ENCODE results near the gene ALPL.

ALPL gene

DNA sequence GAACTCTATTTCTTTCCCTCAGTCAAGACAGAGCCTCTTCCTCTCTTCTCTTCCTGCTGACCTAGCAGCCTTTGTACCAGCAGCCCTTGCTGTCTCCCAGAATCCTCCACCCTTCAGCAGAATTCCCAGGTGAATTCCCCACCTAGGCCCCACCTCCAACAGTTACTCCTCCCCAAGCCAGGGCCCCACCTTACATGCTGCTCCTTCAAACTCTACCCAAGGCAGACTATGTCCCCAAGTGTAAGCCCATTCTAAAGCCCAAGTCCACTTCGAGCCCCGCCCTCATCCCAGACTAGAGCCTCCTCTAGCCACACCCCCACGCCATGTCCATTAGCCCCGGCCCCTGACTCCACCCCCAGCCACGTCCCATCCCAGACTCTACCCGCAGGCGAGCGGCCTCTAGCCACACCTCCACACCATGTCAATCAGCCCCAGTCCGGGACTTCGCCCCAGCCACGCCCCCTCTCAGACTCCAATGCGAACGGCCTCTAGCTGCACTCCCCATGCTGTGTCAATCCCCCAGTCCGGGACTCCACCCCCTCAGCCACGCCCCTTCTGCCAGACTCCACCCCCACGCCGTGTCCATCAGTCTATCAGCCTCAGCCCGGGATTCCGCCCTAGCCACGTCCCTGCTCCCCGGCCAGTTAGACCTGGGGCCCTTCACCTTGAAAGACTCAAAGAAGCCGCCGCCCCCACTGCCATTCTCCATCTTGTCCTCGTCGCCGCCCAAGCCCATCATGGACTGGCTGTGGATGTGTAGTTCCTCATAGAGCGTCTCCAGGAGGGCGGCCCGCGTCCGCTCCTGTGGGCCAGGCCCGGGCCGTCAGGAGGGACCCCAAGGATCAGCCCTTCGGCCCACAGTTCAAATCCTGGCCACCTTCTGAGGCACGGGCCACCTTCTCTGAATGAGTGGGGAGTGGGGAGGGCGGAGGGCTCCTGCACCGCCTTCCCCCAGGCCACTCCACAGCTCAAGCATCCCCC, 98.6 kb downstream of the ALPL start:
- no peak overlapping the region for H3K4me3 ChIP-seq (ENCODE audit: low read depth, low read length)
- peak; percentile 33 for DNase-seq (ENCODE audit: low read depth)

DNA sequence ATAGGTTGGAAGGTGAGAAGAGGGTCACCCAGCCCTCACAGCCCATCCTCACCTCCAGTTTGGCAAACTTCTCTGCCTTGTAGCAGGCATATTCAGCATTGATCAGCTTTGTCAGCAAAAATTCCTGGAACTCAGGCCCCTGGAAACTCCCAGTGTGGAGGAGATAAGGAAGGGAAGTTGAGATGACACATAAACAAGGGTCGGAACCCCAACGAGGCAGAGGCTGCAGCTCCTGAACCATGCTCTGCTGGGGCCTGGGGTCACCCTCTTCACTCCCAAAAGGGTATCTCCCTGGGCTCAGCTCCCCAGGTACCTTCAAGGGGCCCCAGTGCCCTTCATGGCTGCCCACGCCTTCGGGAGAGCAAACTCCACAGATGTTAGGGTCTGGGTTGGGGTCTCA, 99.6 kb downstream of the ALPL start:
- H3K4me3 ChIP-seq (ENCODE audit: low read depth, low read length), result no peak overlapping the region
- no peak for DNase-seq (ENCODE audit: low read depth)

DNA sequence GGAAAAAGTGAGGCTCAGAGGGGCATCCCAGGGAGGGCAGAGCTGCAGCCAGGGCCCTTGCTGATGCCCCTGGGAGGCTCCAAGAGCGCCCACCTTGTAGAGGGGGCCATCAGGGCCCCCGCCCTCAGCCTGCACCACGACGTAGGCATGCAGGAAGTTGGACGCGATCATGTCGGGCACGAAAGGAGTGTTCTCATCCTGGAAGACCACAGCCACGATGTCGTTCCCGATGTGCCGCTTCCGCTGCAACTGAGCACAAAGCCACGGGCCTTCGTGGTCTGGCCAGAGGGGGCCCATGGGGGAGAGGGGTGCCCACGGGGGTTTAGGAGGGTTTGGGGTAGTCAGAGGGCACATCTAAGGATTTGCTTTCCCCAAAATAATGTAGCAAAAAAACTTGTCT, 100.8 kb downstream of the ALPL start:
- H3K4me3 ChIP-seq (ENCODE audit: low read depth, low read length), result no peak overlapping the region
- no peak for DNase-seq (ENCODE audit: low read depth)

DNA sequence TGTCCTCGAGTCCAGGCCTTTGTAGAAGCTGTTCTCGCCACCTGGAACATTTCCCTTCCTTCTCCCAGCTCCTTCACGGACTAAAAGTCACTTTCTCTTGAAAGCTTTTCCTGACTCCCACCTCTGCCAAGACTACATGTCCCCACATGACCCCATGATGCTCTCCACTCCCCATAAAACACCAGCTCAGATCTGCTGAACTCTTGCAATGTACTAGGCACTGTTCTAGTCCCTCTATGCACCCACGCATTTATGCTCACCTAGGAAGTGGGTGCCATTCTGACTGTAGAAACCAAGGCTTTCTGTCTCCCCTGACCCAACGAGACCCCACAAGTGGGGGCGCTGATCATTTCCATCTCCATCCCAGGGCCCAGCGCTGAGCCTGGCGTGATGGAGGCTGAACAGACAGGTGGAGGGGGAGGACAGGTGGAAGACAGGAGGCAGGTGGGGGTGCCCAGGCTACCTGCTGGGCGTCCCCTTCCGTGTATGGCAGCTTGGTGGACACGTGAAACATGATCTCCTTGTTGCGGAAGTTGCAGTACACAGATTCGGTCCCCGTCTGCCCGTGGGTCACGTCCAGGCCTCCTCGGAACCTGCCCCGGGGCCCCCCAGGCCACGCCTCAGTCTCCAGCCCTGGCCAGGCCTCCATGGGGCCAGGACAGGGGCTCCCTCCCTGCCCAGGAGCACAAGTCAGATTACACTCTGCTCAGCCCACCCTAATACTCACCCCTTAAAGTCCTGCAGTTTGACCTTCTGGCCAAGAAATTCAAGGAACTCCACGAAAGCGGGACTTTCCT, 102.0 kb downstream of the ALPL start:
- no peak for DNase-seq (ENCODE audit: low read depth)

DNA sequence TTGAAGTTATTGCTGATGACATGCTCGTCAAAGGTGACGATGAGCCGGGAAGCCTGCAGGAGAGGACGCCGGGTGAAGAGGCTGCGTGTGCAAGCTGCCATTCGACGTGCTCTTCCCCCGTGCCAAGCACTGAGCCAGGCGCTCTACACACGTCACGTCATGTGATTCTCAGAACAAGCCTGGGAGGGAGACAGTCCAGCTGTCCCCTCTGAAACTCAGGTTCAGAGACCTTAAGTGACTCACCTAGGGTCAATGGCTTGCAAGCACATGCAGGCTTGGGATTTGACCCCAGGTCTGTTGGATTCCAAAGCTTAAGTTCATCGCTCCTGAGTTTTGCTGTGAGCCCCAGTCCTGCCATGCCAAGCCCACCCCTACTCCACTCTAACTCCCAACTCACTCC, 102.8 kb downstream of the ALPL start:
- H3K4me3 ChIP-seq (ENCODE audit: low read depth, low read length), result no peak overlapping the region

More for the DNA sequence above, 102.0 kb downstream of the ALPL start:
- no peak overlapping the region for H3K4me3 ChIP-seq (ENCODE audit: low read depth, low read length)

DNA sequence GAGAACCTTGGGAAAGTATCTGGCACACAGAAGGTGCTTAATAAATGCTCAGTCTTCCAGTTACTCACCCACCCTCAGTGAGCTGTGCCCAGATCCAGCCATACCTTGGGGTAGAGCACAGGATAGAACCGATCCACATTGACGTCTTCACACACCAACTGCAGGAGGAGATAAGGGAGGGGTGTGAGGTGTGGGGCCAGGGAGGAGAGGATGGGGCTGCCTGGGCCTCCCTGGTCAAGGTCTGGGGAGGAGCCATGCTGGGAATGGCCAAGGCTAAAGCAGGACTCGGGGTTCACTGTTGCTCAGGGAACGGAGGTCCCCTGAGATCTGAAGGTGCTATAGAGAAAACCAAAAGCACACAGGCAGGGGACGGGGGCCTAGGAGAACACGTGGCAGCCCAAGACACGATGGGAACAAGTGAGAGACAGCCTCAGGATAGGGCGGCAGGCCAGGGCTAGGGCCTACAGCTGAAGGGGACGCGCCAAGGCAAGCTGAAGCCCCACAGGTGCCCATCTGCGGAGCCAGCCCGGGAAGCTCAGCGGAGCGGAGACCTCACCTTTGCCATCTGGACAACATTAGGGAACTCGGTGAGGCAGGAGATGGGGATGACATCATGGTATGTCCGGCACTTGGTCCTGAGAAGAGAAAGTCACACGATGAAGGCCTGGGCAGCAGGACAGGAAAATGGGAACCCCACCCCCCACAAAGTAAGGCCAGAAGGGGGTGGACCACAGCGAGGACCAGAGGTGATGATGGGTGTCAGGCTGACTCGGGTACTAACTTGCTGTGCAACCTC, 104.0 kb downstream of the ALPL start:
- no peak overlapping the region for H3K4me3 ChIP-seq (ENCODE audit: low read depth, low read length)
- DNase-seq (ENCODE audit: low read depth), result no peak

More for the DNA sequence above, 102.8 kb downstream of the ALPL start:
- no peak for DNase-seq (ENCODE audit: low read depth)

DNA sequence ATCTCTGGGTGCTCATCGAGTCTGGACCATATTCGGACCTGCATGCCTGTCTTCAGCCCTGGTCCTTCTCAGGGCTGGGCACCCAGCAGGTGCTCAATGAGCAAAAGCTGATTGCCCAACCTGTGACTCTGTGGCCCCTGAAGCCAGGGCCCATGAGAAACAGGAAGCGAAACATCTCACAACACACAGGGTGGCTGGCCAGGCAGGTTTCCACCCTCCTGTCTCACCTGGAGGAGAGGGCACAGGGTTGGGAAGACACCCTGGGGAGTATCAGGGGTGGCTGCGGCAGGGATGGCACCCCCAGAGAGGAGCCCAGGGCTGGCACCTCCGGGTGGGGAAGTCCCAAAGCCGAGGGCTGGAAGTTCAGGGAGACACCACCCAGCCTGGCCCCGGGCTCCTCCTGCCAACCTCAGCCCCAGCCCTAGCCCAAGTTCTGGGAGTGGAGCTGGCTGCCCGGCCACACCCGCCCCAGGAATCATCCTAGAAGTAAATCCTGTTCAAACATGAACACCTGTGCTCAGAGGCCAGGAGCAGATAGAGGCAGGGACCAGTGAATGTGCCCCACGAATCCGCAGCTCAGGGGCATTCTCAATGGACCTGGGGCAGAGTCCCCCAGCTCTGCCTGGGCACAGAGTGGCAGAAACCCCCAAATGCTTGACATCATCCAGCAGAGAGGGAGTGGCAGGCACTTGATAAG, 105.3 kb downstream of the ALPL start:
- DNase-seq (ENCODE audit: low read depth), result no peak
- no peak overlapping the region for H3K4me3 ChIP-seq (ENCODE audit: low read depth, low read length)

DNA sequence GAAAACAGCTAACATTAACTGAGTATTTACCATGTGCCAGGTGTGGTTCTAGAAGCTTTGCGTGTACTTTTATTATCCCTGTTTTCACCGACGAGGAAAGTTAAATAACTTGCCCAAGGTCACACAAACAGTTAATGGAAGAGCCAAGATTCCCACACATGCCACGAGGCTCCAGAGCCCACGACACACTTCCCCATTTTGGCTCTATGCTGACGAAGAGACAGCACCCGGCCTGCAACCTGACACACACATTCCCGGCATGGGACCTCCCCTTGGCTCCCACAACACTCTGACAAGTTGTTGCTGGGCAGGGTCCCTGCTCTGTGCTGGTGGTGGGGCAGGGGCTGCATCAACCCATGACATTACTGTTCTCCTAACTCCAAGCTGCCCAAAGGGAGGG, 107.1 kb downstream of the ALPL start:
- H3K4me3 ChIP-seq (ENCODE audit: low read depth, low read length), result no peak overlapping the region
- no peak for DNase-seq (ENCODE audit: low read depth)

DNA sequence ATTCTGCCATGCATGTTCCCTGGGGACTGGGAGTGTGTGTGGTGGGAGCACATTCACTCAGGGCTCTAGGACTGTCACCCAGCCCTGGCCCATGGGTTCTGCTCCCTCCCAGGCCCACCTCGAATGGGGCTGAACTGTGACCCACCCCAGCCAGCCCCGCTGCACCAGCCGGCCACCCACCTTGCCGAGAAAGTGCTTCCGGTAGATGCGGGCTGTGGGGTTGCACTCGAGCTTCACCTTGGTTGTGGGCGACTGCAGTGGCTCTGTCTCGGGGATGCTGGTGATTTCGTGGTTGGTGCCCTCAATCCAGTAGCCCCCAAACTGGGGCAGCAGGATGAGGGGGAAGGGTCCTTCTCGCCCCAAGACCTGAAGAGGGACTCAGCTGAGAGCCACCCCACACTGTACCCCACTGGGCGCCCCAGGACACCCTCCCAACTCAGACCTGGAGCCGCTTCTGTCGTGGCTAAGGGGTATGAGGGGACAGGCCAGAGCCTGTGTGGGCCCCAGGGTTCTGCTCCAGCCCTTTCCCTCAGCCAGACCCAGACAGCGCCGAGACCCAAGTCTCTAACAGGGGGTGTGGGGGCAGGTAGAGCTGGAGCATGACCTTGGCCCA, 108.0 kb downstream of the ALPL start:
- H3K4me3 ChIP-seq (ENCODE audit: low read depth, low read length), result no peak overlapping the region
- no peak for DNase-seq (ENCODE audit: low read depth)

DNA sequence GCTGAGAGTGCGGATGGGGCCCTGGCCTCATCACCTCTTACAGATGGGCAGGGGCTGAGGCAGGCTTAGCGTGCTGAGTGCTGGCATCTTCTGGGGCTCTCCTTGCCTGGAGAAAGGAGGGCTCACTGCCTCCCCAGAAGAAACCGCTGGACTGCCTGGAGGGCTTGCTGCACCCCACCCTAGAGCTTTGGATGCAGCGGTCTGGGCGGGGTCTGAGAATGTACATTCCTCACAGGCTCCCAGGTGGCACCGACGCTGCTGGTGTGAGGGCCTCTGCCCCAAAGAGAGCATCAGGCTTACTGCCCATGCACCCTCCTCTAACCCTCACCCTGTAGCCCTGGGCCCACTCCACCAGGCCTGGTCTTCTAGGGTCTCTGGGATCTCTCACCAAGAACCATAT, 108.8 kb downstream of the ALPL start:
- H3K4me3 ChIP-seq (ENCODE audit: low read depth, low read length), result no peak overlapping the region

DNA sequence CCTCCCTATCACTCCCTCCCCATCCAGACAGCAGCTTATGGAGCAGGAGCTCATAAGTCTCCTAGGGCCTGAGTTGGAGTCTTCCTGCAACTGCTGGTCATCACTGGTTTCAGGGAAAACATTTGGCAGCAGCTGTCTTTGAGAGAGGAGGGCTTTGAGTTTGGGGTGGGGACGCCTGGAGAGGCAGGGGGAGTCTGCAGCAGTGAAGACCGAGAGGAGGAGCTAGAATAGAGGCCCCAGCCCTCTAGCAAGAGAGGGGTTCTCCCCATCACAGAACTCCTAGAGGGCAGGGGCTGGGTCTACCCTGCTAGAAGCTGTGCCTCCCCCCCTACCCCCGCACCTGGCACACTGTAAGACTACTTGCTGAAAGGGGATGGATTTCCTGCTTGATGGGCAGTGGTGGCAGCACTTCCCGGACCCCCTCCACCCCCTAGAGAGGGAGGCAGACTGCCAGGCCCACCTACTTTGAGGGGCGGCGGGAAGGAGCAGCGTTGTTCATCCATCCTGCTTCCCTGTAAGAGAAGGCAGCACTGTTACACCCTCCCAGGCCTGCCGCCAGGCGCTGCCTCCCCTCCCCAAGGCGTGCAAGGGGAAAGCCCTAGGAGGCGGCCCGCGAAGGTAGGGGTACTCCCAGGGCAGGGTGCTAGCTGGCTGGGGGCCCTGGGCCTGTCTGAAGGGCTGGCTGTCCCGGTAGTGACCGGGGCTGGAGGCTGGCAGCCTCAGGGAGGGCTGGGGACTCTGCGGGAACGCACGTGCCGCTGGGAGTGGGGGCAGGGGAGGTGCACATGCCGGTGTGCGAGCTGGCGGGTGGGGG, 109.5 kb downstream of the ALPL start:
- no peak for DNase-seq (ENCODE audit: low read depth)
- H3K4me3 ChIP-seq (ENCODE audit: low read depth, low read length), result no peak overlapping the region

More for the DNA sequence above, 108.8 kb downstream of the ALPL start:
- DNase-seq (ENCODE audit: low read depth), result no peak

DNA sequence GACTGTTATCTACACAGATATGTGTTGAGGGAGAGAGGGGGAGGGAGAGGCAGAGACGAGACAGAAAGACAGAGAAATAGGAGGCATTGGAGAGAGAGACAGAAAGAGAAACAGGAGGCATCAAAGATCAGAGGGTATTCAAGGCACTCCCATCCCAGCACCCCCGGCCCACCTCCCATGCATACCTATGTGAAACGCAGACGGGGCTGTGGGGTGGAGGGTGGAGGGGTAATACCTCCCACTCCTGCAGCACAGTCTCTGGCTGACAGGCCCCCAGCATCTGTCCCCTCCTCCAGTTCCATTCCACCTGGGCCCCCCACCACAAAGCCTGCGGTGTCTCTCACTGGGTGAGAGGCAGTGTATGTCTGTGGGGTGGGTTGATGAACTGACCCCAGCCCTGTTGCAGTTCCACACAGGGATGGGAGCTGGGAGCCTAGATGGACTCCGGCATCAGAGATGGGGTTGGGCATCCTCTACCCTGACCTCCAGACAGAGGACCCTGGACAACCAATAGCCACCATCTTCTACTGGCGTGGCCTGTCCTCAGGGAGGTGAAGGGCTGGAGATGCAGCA, 110.2 kb downstream of the ALPL start:
- DNase-seq (ENCODE audit: low read depth), result no peak
- H3K4me3 ChIP-seq (ENCODE audit: low read depth, low read length), result no peak overlapping the region

DNA sequence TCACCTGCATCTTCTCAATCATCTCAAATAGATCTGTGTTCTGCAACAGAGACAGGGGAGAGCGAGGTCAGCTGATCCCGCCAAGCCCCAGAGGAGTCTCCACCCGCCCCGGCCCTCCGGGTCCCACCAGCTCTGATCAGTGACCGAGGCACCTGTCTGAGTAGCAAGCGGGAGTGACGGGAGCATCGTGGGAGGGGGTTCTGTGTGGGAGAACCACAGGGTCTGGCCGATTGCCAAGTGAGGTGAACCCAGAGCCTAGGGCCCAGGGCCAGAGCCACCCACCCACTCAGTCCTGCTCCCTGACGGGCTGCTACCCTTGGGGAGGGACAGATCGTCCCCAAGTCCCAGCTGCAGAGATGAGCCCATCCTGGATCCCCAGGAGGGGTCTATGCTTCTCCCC, 110.8 kb downstream of the ALPL start:
- no peak for DNase-seq (ENCODE audit: low read depth)
- no peak overlapping the region for H3K4me3 ChIP-seq (ENCODE audit: low read depth, low read length)

DNA sequence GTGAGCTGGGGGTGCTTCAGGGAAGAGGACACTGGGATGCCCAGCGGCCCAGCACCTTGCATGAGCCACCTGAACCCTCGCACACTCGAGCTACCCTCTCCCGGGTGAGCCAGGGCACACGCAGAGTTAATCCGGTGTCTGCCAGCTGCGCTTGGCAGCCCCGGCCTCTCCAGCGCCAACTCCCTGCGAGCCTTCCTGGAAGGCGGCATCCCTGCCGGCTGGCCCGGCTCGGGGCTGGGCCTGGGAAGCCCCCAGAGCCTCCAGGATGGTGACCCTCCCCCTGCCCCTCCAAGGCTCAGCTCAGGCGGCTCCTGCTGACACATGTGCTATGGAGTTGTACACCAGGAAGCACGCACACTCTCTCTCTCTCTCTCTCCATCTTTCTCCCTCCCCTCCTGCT, 111.3 kb downstream of the ALPL start:
- DNase-seq (ENCODE audit: low read depth), result no peak
- H3K4me3 ChIP-seq (ENCODE audit: low read depth, low read length), result no peak overlapping the region

DNA sequence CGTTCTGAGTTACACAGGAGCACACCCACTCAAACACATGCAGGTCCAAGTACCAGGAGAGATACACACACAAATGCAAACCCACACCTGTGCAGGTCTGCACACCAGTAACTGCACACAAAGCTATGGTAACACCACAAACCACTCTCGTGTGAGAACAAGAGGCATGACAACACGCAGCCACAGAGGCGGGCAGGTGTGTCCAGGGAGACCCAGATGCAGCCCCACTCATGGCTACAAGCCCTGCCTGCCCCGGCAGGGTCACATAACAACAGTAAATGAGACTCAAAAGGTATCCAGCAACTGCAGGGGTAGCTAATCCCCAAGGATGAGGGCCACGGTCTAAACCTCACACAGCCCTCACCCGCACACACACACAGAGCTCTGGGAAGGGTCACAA, 111.8 kb downstream of the ALPL start:
- DNase-seq (ENCODE audit: low read depth), result no peak
- no peak overlapping the region for H3K4me3 ChIP-seq (ENCODE audit: low read depth, low read length)

DNA sequence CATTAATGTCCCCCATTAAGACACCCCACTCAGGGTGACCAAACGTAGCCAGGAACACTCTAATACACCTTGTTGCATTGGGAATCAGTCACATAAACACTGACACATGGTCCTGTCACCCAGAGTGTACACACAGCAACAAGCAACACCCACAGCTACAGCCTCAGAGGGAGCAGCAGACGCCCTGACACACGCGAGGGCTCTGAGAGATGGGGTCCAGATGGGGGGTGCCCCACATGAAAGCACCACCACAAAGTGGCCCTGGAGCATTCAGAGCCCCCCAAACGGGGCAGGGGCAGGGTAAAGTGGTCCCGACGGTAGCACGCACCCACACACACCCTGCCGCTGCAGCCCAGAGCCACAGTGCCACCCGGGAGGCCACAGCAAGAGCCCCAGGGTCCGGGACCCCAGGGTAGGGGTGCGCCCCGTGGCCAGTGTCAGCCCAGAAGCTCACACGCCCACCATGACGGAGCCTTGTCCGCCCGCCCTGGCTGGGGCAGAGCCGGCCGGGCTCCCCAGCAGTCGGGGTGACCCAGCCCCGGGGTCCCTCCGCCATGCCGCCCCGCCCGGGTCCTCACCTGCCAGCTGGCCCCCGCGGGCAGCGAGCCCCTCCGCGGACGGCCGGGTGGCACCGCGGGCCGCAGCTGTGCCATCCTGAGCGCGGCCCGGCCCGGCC, 112.7 kb downstream of the ALPL start:
- H3K4me3 ChIP-seq (ENCODE audit: low read depth, low read length), result peak overlapping the region; percentile 15

More for the DNA sequence above, 112.7 kb downstream of the ALPL start:
- no peak for DNase-seq (ENCODE audit: low read depth)

All from skeletal muscle cell (primary cell).